ENCODE results near the gene PPP3CA.

DNA sequence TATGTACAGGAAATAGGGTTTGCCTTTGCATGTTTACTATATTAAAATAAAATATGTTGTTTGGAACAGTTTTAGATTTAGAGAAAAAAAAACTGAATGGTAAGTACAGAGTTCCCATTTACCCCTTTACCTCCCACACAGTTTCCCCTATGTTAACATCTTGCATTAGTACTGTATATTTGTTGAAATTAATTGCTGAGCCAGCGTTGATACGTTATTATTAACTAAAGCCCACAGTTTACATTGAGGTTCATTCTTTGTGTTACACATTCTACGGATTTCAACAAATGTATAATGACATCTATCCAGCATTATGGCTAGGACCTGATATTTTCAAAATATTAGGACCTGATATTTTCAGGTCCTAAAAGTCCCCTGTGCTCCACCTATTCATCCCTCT, 70.7 kb downstream of the PPP3CA start:
- TF ChIP-seq, protein P1, sequence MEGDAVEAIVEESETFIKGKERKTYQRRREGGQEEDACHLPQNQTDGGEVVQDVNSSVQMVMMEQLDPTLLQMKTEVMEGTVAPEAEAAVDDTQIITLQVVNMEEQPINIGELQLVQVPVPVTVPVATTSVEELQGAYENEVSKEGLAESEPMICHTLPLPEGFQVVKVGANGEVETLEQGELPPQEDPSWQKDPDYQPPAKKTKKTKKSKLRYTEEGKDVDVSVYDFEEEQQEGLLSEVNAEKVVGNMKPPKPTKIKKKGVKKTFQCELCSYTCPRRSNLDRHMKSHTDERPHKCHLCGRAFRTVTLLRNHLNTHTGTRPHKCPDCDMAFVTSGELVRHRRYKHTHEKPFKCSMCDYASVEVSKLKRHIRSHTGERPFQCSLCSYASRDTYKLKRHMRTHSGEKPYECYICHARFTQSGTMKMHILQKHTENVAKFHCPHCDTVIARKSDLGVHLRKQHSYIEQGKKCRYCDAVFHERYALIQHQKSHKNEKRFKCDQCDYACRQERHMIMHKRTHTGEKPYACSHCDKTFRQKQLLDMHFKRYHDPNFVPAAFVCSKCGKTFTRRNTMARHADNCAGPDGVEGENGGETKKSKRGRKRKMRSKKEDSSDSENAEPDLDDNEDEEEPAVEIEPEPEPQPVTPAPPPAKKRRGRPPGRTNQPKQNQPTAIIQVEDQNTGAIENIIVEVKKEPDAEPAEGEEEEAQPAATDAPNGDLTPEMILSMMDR (IDR thresholded peaks at IDR 0.05 in 2 of 3, conservative IDR thresholded peaks at IDR 0.05 in 1 of 3; ENCODE audit: borderline replicate concordance in 1 of 3, insufficient read depth in 1 of 3, low read depth in 2 of 3, low read length in 2 of 3) = no peak
- TF ChIP-seq, protein P2, sequence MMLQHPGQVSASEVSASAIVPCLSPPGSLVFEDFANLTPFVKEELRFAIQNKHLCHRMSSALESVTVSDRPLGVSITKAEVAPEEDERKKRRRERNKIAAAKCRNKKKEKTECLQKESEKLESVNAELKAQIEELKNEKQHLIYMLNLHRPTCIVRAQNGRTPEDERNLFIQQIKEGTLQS (IDR thresholded peaks at IDR 0.05) = no peak
- TF ChIP-seq POLR2AphosphoS5 (IDR thresholded peaks at IDR 0.05; ENCODE audit: low read depth, low read length) (no peak), SIN3A (IDR thresholded peaks at IDR 0.05; ENCODE audit: low read depth) (no peak), ZNF274 (IDR thresholded peaks at IDR 0.05; ENCODE audit: low read depth, low read length) (no peak), CEBPB (IDR thresholded peaks at IDR 0.05; ENCODE audit: low read depth) (no peak), SP1 (IDR thresholded peaks at IDR 0.05; ENCODE audit: low read depth) (no peak), EZH2 (IDR thresholded peaks at IDR 0.05) (no peak), POLR2A (IDR thresholded peaks at IDR 0.05; ENCODE audit: borderline replicate concordance, extremely low read depth, insufficient read depth, insufficient read length) (no peak), JUND (IDR thresholded peaks at IDR 0.05) (no peak), ELF1 (IDR thresholded peaks at IDR 0.05; ENCODE audit: borderline replicate concordance, low read depth) (no peak), EGR1 (IDR thresholded peaks at IDR 0.05; ENCODE audit: low read depth) (no peak)
- TF ChIP-seq, protein P3, sequence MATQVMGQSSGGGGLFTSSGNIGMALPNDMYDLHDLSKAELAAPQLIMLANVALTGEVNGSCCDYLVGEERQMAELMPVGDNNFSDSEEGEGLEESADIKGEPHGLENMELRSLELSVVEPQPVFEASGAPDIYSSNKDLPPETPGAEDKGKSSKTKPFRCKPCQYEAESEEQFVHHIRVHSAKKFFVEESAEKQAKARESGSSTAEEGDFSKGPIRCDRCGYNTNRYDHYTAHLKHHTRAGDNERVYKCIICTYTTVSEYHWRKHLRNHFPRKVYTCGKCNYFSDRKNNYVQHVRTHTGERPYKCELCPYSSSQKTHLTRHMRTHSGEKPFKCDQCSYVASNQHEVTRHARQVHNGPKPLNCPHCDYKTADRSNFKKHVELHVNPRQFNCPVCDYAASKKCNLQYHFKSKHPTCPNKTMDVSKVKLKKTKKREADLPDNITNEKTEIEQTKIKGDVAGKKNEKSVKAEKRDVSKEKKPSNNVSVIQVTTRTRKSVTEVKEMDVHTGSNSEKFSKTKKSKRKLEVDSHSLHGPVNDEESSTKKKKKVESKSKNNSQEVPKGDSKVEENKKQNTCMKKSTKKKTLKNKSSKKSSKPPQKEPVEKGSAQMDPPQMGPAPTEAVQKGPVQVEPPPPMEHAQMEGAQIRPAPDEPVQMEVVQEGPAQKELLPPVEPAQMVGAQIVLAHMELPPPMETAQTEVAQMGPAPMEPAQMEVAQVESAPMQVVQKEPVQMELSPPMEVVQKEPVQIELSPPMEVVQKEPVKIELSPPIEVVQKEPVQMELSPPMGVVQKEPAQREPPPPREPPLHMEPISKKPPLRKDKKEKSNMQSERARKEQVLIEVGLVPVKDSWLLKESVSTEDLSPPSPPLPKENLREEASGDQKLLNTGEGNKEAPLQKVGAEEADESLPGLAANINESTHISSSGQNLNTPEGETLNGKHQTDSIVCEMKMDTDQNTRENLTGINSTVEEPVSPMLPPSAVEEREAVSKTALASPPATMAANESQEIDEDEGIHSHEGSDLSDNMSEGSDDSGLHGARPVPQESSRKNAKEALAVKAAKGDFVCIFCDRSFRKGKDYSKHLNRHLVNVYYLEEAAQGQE (IDR thresholded peaks at IDR 0.05; ENCODE audit: low read depth) = no peak

Measured in HCT116 (cell line).